Rectal smooth muscle tissue (tissue), 1 donor: ENCODE measurements around the gene CAV2.
"Not testable (repeated sequence)": the region's sequence is repeated elsewhere in the genome, so short reads cannot be mapped to it uniquely, and the experiment has no call there.

Source experiments
- H3K27ac ChIP-seq: one replicate; pipeline ENCODE4 v1.7.0; 2013; ENCODE audit warnings: low read depth, low read length, inconsistent platforms
- H3K27me3 ChIP-seq: one replicate; pipeline ENCODE4 v1.7.0; 2013; ENCODE audit warnings: low read length; ENCODE audit not compliant: control insufficient read depth, insufficient read depth
- H3K36me3 ChIP-seq: one replicate; pipeline ENCODE4 v1.7.0; 2013; ENCODE audit warnings: low read length; ENCODE audit not compliant: control insufficient read depth, insufficient read depth
- H3K4me1 ChIP-seq: one replicate; pipeline ENCODE4 v1.7.0; 2013; ENCODE audit warnings: low read length; ENCODE audit not compliant: control insufficient read depth, insufficient read depth
- H3K4me3 ChIP-seq: one replicate; pipeline ENCODE4 v1.7.0; 2013; ENCODE audit warnings: low read length
- H3K9ac ChIP-seq: one replicate; pipeline ENCODE4 v1.7.0; 2013; ENCODE audit warnings: low read length

The CAV2 gene

GRCh38 chr7:116478834-116479233, 20.7 kb upstream of the CAV2 start:
- Histone ChIP-seq H3K9ac (no peak overlapping the region), H3K4me3 (no peak overlapping the region), H3K27me3 (no peaks in the 10 kb centered on the region), H3K27ac (no peak overlapping the region), H3K36me3 (no peaks in the 10 kb centered on the region), H3K4me1 (no peaks in the 10 kb centered on the region)

- no peak overlapping the region for H3K27ac ChIP-seq
- no peaks in the 10 kb centered on the region for H3K36me3 ChIP-seq
- no peak overlapping the region for H3K4me3 ChIP-seq
- no peak overlapping the region for H3K9ac ChIP-seq
- H3K27me3 ChIP-seq: no peaks in the 10 kb centered on the region
- H3K4me1 ChIP-seq: peaks cover 2% of the 10 kb centered on the region
Measured at GRCh38 chr7:116483271-116483942, 16.1 kb upstream of the CAV2 start.

- H3K27me3 ChIP-seq, H3K9ac ChIP-seq, H3K27ac ChIP-seq, H3K4me1 ChIP-seq, H3K36me3 ChIP-seq, H3K4me3 ChIP-seq: not testable (repeated sequence)
Measured at GRCh38 chr7:116484389-116484788, 15.1 kb upstream of the CAV2 start.

GRCh38 chr7:116487907-116488521, 11.5 kb upstream of the CAV2 start:
- Histone ChIP-seq H3K4me3 (no peak overlapping the region), H3K4me1 (peaks cover 7% of the 10 kb centered on the region), H3K36me3 (no peaks in the 10 kb centered on the region), H3K9ac (no peak overlapping the region), H3K27me3 (no peaks in the 10 kb centered on the region), H3K27ac (no peak overlapping the region)

GRCh38 chr7:116490351-116490750, 9.2 kb upstream of the CAV2 start:
- no peaks in the 10 kb centered on the region for H3K27me3 ChIP-seq
- no peak overlapping the region for H3K9ac ChIP-seq
- H3K36me3 ChIP-seq: no peaks in the 10 kb centered on the region
- no peak overlapping the region for H3K27ac ChIP-seq
- H3K4me1 ChIP-seq: peaks cover 12% of the 10 kb centered on the region
- no peak overlapping the region for H3K4me3 ChIP-seq

- H3K36me3 ChIP-seq: no peaks in the 10 kb centered on the region
- no peak overlapping the region for H3K9ac ChIP-seq
- peak overlapping the region; percentile 12 for H3K27ac ChIP-seq
Measured at GRCh38 chr7:116491887-116492653, 7.5 kb upstream of the CAV2 start.

GRCh38 chr7:116492654-116493109, 6.9 kb upstream of the CAV2 start:
- Histone ChIP-seq H3K36me3 (no peaks in the 10 kb centered on the region), H3K4me1 (peaks cover 12% of the 10 kb centered on the region), H3K27ac (peak overlapping the region; percentile 12), H3K9ac (no peak overlapping the region), H3K4me3 (no peak overlapping the region), H3K27me3 (no peaks in the 10 kb centered on the region)

More at GRCh38 chr7:116491887-116492653, 7.5 kb upstream of the CAV2 start:
- Histone ChIP-seq H3K4me1 (peaks cover 12% of the 10 kb centered on the region), H3K27me3 (no peaks in the 10 kb centered on the region), H3K4me3 (no peak overlapping the region)

GRCh38 chr7:116493449-116493848, 6.1 kb upstream of the CAV2 start:
- Histone ChIP-seq H3K9ac (no peak overlapping the region), H3K4me3 (no peak overlapping the region), H3K4me1 (peaks cover 10% of the 10 kb centered on the region), H3K27ac (no peak overlapping the region), H3K27me3 (no peaks in the 10 kb centered on the region), H3K36me3 (no peaks in the 10 kb centered on the region)

GRCh38 chr7:116494472-116494871, 5.1 kb upstream of the CAV2 start:
- H3K27ac ChIP-seq: no peak overlapping the region
- H3K9ac ChIP-seq: no peak overlapping the region

GRCh38 chr7:116495736-116496135, 3.8 kb upstream of the CAV2 start:
- Histone ChIP-seq H3K27ac (no peak overlapping the region), H3K4me3 (no peak overlapping the region), H3K36me3 (no peaks in the 10 kb centered on the region)

More at GRCh38 chr7:116494472-116494871, 5.1 kb upstream of the CAV2 start:
- Histone ChIP-seq H3K36me3 (no peaks in the 10 kb centered on the region), H3K4me1 (peaks cover 15% of the 10 kb centered on the region), H3K27me3 (peaks cover 2% of the 10 kb centered on the region), H3K4me3 (no peak overlapping the region)

GRCh38 chr7:116496653-116497052, 2.9 kb upstream of the CAV2 start:
- Histone ChIP-seq H3K36me3 (no peaks in the 10 kb centered on the region), H3K27me3 (peaks cover 6% of the 10 kb centered on the region), H3K4me3 (no peak overlapping the region), H3K9ac (no peak overlapping the region), H3K27ac (no peak overlapping the region), H3K4me1 (peaks cover 16% of the 10 kb centered on the region)

More at GRCh38 chr7:116495736-116496135, 3.8 kb upstream of the CAV2 start:
- Histone ChIP-seq H3K4me1 (peaks cover 12% of the 10 kb centered on the region), H3K27me3 (peaks cover 6% of the 10 kb centered on the region), H3K9ac (no peak overlapping the region)

- Histone ChIP-seq H3K27me3 (peaks cover 6% of the 10 kb centered on the region), H3K36me3 (no peaks in the 10 kb centered on the region), H3K4me1 (peaks cover 18% of the 10 kb centered on the region), H3K27ac (no peak overlapping the region), H3K4me3 (no peak overlapping the region), H3K9ac (no peak overlapping the region)
Measured at GRCh38 chr7:116497708-116498107, 1.8 kb upstream of the CAV2 start.
